K562 (cell line): ENCODE data around the gene JAG2. TPM values are rescaled to one million over a fixed set of nuclear protein-coding genes. Genes with fewer than 3 reads are reported as not detected.

Experiments
- REST ChIP-seq, 2 experiments: fragments of 450-650 bp; formaldehyde crosslinking in 1 of 2; IDR thresholded peaks; 2 replicates each; pipeline versions ENCODE4 v1.4.0 to v1.6.1; 2014 to 2020; ENCODE audit warnings: mild to moderate bottlenecking in 2 of 2, borderline replicate concordance in 1 of 2, low read depth in 1 of 2
- ZNF764 ChIP-seq: fragments of 250-450 bp; sonication (Bioruptor Pico); IDR thresholded peaks from 2 replicates; pipeline ENCODE4 v1.4.0; 2020; ENCODE audit warnings: low read depth, mild to moderate bottlenecking, moderate library complexity
- polyA plus RNA-seq, 8 experiments: library from polyadenylated mRNA; depleted of rRNA in 4 of 8; stranded (reverse) in 5 of 8; unstranded in 3 of 8; fragments of >200 nt; fragmentation: Nextera tagmentation in 2 of 8; fragmentation: Illumina TruSeq in 1 of 8; extraction: Ambion mirVana in 2 of 8; extraction: Trizol in 1 of 8; gene quantifications; 2 replicates each; pipeline versions ENCODE4 v1.2.1 to v1.2.3, GENCODE V29; 2011 to 2014; ENCODE audit warnings: inconsistent platforms in 1 of 8, missing spikeins in 1 of 8
- total RNA-seq, 7 experiments: library from RNA; depleted of rRNA in 6 of 7; stranded (reverse); fragments of >200 nt in 6 of 7; fragmentation: Illumina TruSeq in 2 of 7; extraction: Trizol in 2 of 7; gene quantifications; 2 replicates each; pipeline versions ENCODE4 v1.2.1 to v1.2.3, GENCODE V29; 2011 to 2021; ENCODE audit warnings: low replicate concordance in 1 of 7

Gene JAG2
- total and polyA plus RNA-seq, 9 of the 15 experiments (the other 6 are each of a cell fraction or from before 2014, with no cell fraction given), result 0.25 to 48.4 (median 8.6) TPM

DNA sequence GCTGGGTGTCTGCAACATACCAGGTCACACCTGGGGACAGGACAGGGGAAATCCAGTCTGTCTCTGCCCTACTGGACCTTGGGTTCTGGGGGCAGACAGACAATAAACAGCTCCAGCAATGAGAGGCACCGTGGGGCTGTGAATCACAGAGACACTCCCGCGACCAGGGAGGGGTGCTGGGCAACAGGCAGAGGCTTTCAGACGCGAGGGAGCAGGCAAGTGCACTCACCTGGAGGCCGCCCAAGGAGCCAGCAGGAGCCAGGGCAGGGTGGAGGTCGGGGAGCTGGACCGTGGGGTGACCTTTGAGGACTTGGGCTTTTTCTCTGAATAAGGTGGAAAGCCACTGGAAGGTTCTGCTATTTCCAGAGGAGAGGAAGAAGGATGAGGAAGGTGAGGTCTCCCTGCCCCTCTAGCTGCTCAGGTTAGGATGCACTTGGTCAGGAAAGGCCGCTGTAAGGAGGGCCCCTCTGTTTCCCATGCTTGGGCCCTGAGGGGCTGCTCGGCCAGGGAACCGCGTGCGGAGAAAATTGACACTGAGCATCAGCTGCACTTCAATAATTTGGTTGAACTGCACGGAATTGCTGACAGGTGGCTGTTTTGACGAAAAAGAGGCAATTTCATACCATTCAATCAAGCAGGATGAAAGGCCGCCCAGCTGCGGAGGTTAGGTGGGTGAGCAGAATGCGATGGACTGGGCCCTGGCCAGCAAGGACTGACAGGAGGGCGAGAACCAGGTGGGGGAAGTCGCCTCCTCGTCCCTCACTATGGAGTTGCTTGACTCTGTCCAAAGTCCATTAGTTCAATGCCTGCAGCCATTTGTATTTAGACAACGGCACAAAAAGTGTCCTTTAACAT, 42.2 kb downstream of the JAG2 start (continued):
- TF ChIP-seq REST (IDR thresholded peaks at IDR 0.05; ENCODE audit: borderline replicate concordance) (no peak), REST (CRISPR knock-in tag; IDR thresholded peaks at IDR 0.05; ENCODE audit: low read depth) (no peak), ZNF764 (CRISPR knock-in tag) (no peak)
